IMR-90 (cell line): ENCODE data around the gene RAB6C. TPM values are rescaled to one million over a fixed set of nuclear protein-coding genes. Genes with fewer than 3 reads are reported as not detected.
"Not testable (repeated sequence)": the region's sequence is repeated elsewhere in the genome, so short reads cannot be mapped to it uniquely, and the experiment has no call there.

Experiments
- ATAC-seq: fragments of 200-7000 bp; cut with Tn5 transposase; 2 replicates; pipeline ENCODE4 v1.9.1; 2020; ENCODE audit warnings: low read depth, mild to moderate bottlenecking, moderate library complexity
- BruUV-seq: library from RNA; stranded (reverse); fragments of 400-500 nt; replicated peaks from 2 replicates; lab custom pipeline; 2021; lab: Mats Ljungman, UMichigan
- CTCF ChIA-PET: fragments of 300-600 bp; formaldehyde crosslinking; extraction: SDS; loops from one replicate; lab custom pipeline; 2021; ENCODE audit warnings: antibody characterized with exemption; lab: Yijun Ruan, JAX
- POLR2A ChIA-PET: fragments of 300-600 bp; sonication (Branson Sonifier 250); formaldehyde crosslinking; loops from one replicate; lab custom pipeline; 2022; ENCODE audit warnings: antibody characterized with exemption; ENCODE audit not compliant: unreplicated experiment; lab: Charles Lee
- DNase-seq: peaks from one replicate; pipeline ENCODE4 v3.0.0; 2013
- H2AFZ ChIP-seq: replicated peaks from 2 replicates; pipeline ENCODE3; 2013; ENCODE audit warnings: low read length, mild to moderate bottlenecking; ENCODE audit not compliant: poor library complexity
- H2AK5ac ChIP-seq: 2 replicates; pipeline ENCODE4 v1.6.1; 2013; ENCODE audit warnings: low read depth, low read length, inconsistent platforms
- H2AK9ac ChIP-seq: replicated peaks from 2 replicates; pipeline ENCODE3; 2013; ENCODE audit warnings: mild to moderate bottlenecking, low read depth, low read length, moderate library complexity; ENCODE audit not compliant: poor library complexity
- H2BK120ac ChIP-seq: 2 replicates; pipeline ENCODE4 v1.6.1; 2013; ENCODE audit warnings: low read depth, low read length, inconsistent platforms
- H2BK15ac ChIP-seq: 3 replicates; pipeline ENCODE4 v1.6.1; 2013; ENCODE audit warnings: low read depth, low read length, inconsistent platforms
- H2BK20ac ChIP-seq: 2 replicates; pipeline ENCODE4 v1.6.1; 2013; ENCODE audit warnings: low read depth, mild to moderate bottlenecking, inconsistent platforms, low read length, moderate library complexity
- H2BK5ac ChIP-seq: 2 replicates; pipeline ENCODE4 v1.6.1; 2013; ENCODE audit warnings: mild to moderate bottlenecking, low read depth, low read length, inconsistent platforms; ENCODE audit not compliant: poor library complexity, severe bottlenecking
- H3K14ac ChIP-seq: replicated peaks from 2 replicates; pipeline ENCODE4 v1.6.1; 2013; ENCODE audit warnings: low read depth, low read length, inconsistent platforms
- H3K18ac ChIP-seq: 2 replicates; pipeline ENCODE4 v1.6.1; 2013; ENCODE audit warnings: low read depth, low read length, control low read depth
- H3K23ac ChIP-seq: 2 replicates; pipeline ENCODE4 v1.6.1; 2013; ENCODE audit warnings: low read depth, low read length, inconsistent platforms
- H3K27ac ChIP-seq: 2 replicates; pipeline ENCODE4 v1.5.1; 2013; ENCODE audit warnings: mild to moderate bottlenecking, control low read depth, low read length; ENCODE audit not compliant: insufficient read depth
- H3K27me3 ChIP-seq: 2 replicates; pipeline ENCODE4 v1.6.1; 2013; ENCODE audit warnings: low read length; ENCODE audit not compliant: control insufficient read depth, insufficient read depth
- H3K36me3 ChIP-seq: 2 replicates; pipeline ENCODE4 v1.6.1; 2013; ENCODE audit warnings: low read length, mixed read lengths; ENCODE audit not compliant: control insufficient read depth, insufficient read depth
- H3K4ac ChIP-seq: 2 replicates; pipeline ENCODE4 v1.6.1; 2013; ENCODE audit warnings: low read depth, low read length, inconsistent platforms
- H3K4me1 ChIP-seq: 2 replicates; pipeline ENCODE4 v1.6.1; 2013; ENCODE audit warnings: low read length, mixed read lengths; ENCODE audit not compliant: control insufficient read depth, insufficient read depth
- H3K4me2 ChIP-seq: 2 replicates; pipeline ENCODE4 v1.6.1; 2013; ENCODE audit warnings: low read depth, mild to moderate bottlenecking, control low read depth, low read length, moderate library complexity
- H3K4me3 ChIP-seq: 2 replicates; pipeline ENCODE4 v1.5.1; 2013; ENCODE audit warnings: low read depth, mild to moderate bottlenecking, control low read depth, low read length, moderate library complexity; ENCODE audit not compliant: insufficient read depth
- H3K56ac ChIP-seq: 2 replicates; pipeline ENCODE4 v1.6.1; 2013; ENCODE audit warnings: low read length, inconsistent platforms; ENCODE audit not compliant: insufficient read depth; ENCODE audit errors: extremely low read depth
- H3K79me1 ChIP-seq, 2 experiments: 2 replicates each; pipeline ENCODE4 v1.6.1; 2013; ENCODE audit warnings: low read length in 2 of 2, inconsistent platforms in 1 of 2, low read depth in 1 of 2
- H3K9ac ChIP-seq: 2 replicates; pipeline ENCODE4 v1.6.1; 2013; ENCODE audit warnings: low read depth, low read length, control low read depth
- H3K9me1 ChIP-seq: 2 replicates; pipeline ENCODE4 v1.6.1; 2013; ENCODE audit warnings: low read length, inconsistent platforms; ENCODE audit not compliant: insufficient read depth
- H3K9me3 ChIP-seq: 2 replicates; pipeline ENCODE4 v1.6.1; 2013; ENCODE audit warnings: low read length; ENCODE audit not compliant: control insufficient read depth, insufficient read depth
- H4K20me1 ChIP-seq: 2 replicates; pipeline ENCODE4 v1.6.1; 2013; ENCODE audit warnings: low read length, inconsistent platforms; ENCODE audit not compliant: insufficient read depth
- H4K5ac ChIP-seq: 2 replicates; pipeline ENCODE4 v1.6.1; 2013; ENCODE audit warnings: mild to moderate bottlenecking, low read depth, low read length, control low read depth
- H4K8ac ChIP-seq, 2 experiments: 2 replicates each; pipeline ENCODE4 v1.6.1; 2013; ENCODE audit warnings: low read depth in 2 of 2, low read length in 2 of 2, control low read depth in 1 of 2, inconsistent platforms in 1 of 2
- H4K91ac ChIP-seq: 2 replicates; pipeline ENCODE4 v1.6.1; 2013; ENCODE audit warnings: low read depth, low read length, inconsistent platforms; ENCODE audit not compliant: insufficient read depth
- WGBS, 2 experiments: methylation state at CpG; one replicate each; pipeline versions ENCODE4 v1.1.5 to v1.1.7; 2013; ENCODE audit warnings: missing lambda C conversion rate in 2 of 2; ENCODE audit not compliant: insufficient read length in 1 of 2; ENCODE audit errors: extremely low coverage in 2 of 2; 5-methylcytosine and 5-hydroxymethylcytosine counted together
- dilution Hi-C: fragments of 300-500 bp; cut with HindIII; formaldehyde crosslinking; loops from one replicate; pipeline ENCODE4 v1.14.3; 2018; ENCODE audit warnings: low sequenced_read_pairs; ENCODE audit not compliant: unreplicated experiment
- in situ Hi-C: fragments of 300-500 bp; cut with MboI; formaldehyde crosslinking; loops from 3 replicates; pipeline ENCODE4 v1.14.3; 2019; ENCODE audit warnings: low sequenced_read_pairs, inconsistent platforms, mixed read lengths
- intact Hi-C: fragments of 100-400 bp; cut with micrococcal nuclease; formaldehyde crosslinking; loops from 2 replicates; pipeline ENCODE4 v1.10.0; 2022
- polyA plus RNA-seq, 3 experiments: library from polyadenylated mRNA; depleted of rRNA; stranded (reverse); fragments of >200 nt; gene quantifications; 2 replicates each; pipeline ENCODE4 v1.2.3, GENCODE V29; 2012; ENCODE audit warnings: low replicate concordance in 1 of 3
- total RNA-seq: library from RNA; depleted of rRNA; stranded (reverse); fragments of >200 nt; gene quantifications from 2 replicates; pipeline ENCODE4 v1.2.3, GENCODE V29; 2012

RAB6C gene
- total and polyA plus RNA-seq, 2 of the 4 experiments (the other 2 are of a cell fraction): not detected

DNA sequence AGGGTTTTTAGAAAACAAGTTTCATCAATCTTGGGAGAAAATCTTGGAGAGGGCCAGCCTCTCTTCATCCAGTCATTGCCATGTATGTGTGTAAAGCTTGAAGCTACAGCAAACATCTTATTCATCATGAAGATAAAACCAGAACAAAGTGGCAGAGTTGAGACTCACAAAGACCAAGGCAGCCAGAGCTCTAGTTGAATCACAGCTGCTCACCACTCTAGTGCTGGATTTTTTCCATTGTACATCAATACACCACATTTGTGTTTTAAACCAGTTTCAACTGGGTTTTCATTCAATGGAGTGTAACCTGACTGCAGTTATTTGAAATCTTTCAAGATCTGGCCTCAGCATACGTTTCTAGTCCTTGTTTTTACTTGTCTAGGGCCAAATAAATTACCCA lies 40.6 kb downstream of the RAB6C start:
- H3K4me3 ChIP-seq, H3K18ac ChIP-seq, H3K4me2 ChIP-seq, H2AK9ac ChIP-seq, H3K79me1 ChIP-seq, intact Hi-C loops, H3K23ac ChIP-seq, BruUV-seq, H4K5ac ChIP-seq, H3K9me3 ChIP-seq, H2BK120ac ChIP-seq, H3K36me3 ChIP-seq, H2BK20ac ChIP-seq, CTCF ChIA-PET, H4K20me1 ChIP-seq, H2AFZ ChIP-seq, H3K56ac ChIP-seq, H3K4me1 ChIP-seq, H3K4ac ChIP-seq, H2AK5ac ChIP-seq, DNase-seq, H3K27me3 ChIP-seq, H4K8ac ChIP-seq, dilution Hi-C loops, POLR2A ChIA-PET, H3K9ac ChIP-seq, H4K91ac ChIP-seq, H3K27ac ChIP-seq, ATAC-seq, H2BK15ac ChIP-seq, in situ Hi-C loops, H2BK5ac ChIP-seq, H3K14ac ChIP-seq, H3K9me1 ChIP-seq: not testable (repeated sequence)
- WGBS, 2 experiments: no CpG with 5 or more reads among the region's 1 CpG

DNA sequence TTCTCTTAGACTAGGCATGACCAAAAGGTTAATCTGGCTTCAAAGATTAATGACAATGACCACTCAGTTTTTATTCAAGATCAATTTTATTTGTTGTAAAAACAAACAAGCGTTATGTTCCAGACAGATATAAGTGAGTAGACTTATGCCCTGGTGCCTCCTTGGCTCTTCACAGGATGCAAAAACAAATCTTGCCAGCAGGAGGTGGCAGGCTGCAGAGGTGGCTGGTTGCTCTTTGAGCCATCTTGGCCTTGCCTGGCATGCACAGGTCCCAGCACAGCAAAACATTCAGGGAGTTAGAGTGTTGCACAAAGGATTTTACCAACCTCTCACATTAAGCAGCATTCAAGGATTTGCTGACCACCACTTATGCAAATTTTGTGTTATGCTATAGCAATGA lies 46.5 kb downstream of the RAB6C start:
- H3K14ac ChIP-seq, H4K91ac ChIP-seq, H4K5ac ChIP-seq, POLR2A ChIA-PET, H4K20me1 ChIP-seq, H2BK120ac ChIP-seq, intact Hi-C loops, H3K9ac ChIP-seq, H2BK15ac ChIP-seq, BruUV-seq, H3K27ac ChIP-seq, DNase-seq, H3K23ac ChIP-seq, H3K27me3 ChIP-seq, H3K9me1 ChIP-seq, dilution Hi-C loops, H2BK5ac ChIP-seq, H2AK9ac ChIP-seq, H3K18ac ChIP-seq, H2BK20ac ChIP-seq, H3K4me1 ChIP-seq, H3K79me1 ChIP-seq, H2AK5ac ChIP-seq, H3K4ac ChIP-seq, H3K9me3 ChIP-seq, CTCF ChIA-PET, in situ Hi-C loops, H3K4me2 ChIP-seq, H3K36me3 ChIP-seq, H2AFZ ChIP-seq, H3K4me3 ChIP-seq, ATAC-seq, H3K56ac ChIP-seq, H4K8ac ChIP-seq: not testable (repeated sequence)
- no CpG with 5 or more reads among the region's 1 CpG for WGBS, 2 experiments
